ENCODE data around the gene GFY.

GFY gene

DNA sequence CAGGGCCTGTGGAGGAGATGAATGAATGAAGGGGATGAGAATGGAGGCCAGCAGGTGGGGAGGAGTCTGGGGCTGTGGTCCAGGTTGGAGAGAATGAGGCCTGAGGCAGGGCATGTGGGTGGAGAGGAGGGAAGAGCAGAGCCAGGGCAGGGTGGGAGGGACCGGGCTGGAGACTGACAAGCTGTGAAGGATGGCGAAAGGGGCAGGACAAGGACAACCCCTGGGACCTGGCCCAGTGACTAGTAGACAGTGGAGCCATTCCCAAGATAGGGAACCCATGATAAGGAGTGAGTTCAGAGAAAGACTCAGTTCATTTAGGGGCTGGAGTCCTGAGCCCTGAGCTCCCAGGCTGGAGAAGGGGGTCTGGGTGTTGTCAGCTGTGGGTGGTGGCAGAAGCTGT lies 5.0 kb upstream of the GFY start:
- Histone ChIP-seq H3K36me3 (ENCODE audit: control insufficient read depth in 2 of 2, insufficient read depth in 2 of 2, low read length in 2 of 2) (no peaks in the 10 kb centered on the region), H3K27me3 (ENCODE audit: control insufficient read depth in 1 of 2, insufficient read depth in 2 of 2, low read length in 2 of 2) (peaks cover 57 to 68% of the 10 kb centered on the region in 2 donors), H3K4me1 (ENCODE audit: control insufficient read depth, insufficient read depth, low read length) (peaks cover 17% of the 10 kb centered on the region), H3K27ac (ENCODE audit: low read length) (no peak overlapping the region), H3K9me3 (ENCODE audit: control insufficient read depth in 2 of 2, low read length in 2 of 2) (no peaks in the 10 kb centered on the region), H3K9ac (ENCODE audit: low read length in 2 of 2) (no peak overlapping the region), H3K4me3 (ENCODE audit: low read length in 2 of 2) (no peak overlapping the region)

- Histone ChIP-seq H3K9me3 (ENCODE audit: control insufficient read depth in 2 of 2, low read length in 2 of 2) (no peaks in the 10 kb centered on the region), H3K27ac (ENCODE audit: low read length) (no peak overlapping the region), H3K36me3 (ENCODE audit: control insufficient read depth in 2 of 2, insufficient read depth in 2 of 2, low read length in 2 of 2) (no peaks in the 10 kb centered on the region), H3K9ac (ENCODE audit: low read length in 2 of 2) (no peak overlapping the region), H3K27me3 (ENCODE audit: control insufficient read depth in 1 of 2, insufficient read depth in 2 of 2, low read length in 2 of 2) (peaks cover 68 to 75% of the 10 kb centered on the region in 2 donors), H3K4me1 (ENCODE audit: control insufficient read depth, insufficient read depth, low read length) (peaks cover 17% of the 10 kb centered on the region), H3K4me3 (ENCODE audit: low read length in 2 of 2) (no peak overlapping the region)
Observed at GRCh38 chr19:49421039-49421877, 3.9 kb upstream of the GFY start.

- H3K27ac ChIP-seq (ENCODE audit: low read length), result no peak overlapping the region
- H3K36me3 ChIP-seq (ENCODE audit: control insufficient read depth in 2 of 2, insufficient read depth in 2 of 2, low read length in 2 of 2), result no peaks in the 10 kb centered on the region
- peaks cover 17% of the 10 kb centered on the region for H3K4me1 ChIP-seq (ENCODE audit: control insufficient read depth, insufficient read depth, low read length)
- no peak overlapping the region for H3K4me3 ChIP-seq (ENCODE audit: low read length in 2 of 2)
- no peak overlapping the region for H3K9ac ChIP-seq (ENCODE audit: low read length in 2 of 2)
- H3K9me3 ChIP-seq (ENCODE audit: control insufficient read depth in 2 of 2, low read length in 2 of 2), result no peaks in the 10 kb centered on the region
- H3K27me3 ChIP-seq (ENCODE audit: control insufficient read depth in 1 of 2, insufficient read depth in 2 of 2, low read length in 2 of 2), result peaks cover 74 to 76% of the 10 kb centered on the region in 2 donors
Observed at GRCh38 chr19:49421878-49422202, 3.3 kb upstream of the GFY start.

DNA sequence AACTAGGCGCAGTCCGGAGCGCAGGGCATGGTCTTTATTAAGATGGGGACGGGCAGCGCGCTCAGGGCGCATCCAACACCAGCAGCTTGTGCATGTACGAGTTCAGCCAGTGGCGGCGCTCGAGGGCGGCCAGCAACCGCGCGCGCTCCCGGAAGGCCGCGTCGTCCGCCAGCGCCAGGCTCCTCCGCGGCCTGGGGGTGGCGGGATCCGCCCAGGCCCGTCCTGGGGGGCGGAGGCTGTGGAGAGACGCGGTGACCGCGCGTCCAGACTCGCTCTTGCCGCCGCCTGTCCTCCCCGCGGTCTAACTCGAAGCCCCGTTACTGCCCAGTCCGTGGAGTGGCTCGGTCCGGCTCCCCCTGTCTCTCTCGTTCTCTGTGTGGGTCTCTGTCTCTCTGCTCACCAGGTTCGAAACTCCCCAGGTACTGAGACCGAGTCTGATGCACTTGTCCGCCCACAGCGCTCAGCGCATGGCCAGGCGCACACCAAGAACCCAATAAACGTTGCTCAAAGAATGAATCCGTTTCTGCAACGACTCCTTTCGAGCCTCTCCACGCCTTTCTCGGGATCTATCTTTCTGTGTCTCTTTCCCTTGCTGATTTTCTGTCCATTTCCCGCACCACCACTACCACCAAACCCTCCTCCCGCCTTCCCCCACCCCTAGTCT lies 2.6 kb upstream of the GFY start:
- H3K9ac ChIP-seq (ENCODE audit: low read length in 2 of 2), result no peak overlapping the region
- peaks cover 76 to 78% of the 10 kb centered on the region in 2 donors for H3K27me3 ChIP-seq (ENCODE audit: control insufficient read depth in 1 of 2, insufficient read depth in 2 of 2, low read length in 2 of 2)
- peaks cover 17% of the 10 kb centered on the region for H3K4me1 ChIP-seq (ENCODE audit: control insufficient read depth, insufficient read depth, low read length)
- peak overlapping the region; percentile 31 to 54 for H3K4me3 ChIP-seq (ENCODE audit: low read length in 2 of 2)
- H3K9me3 ChIP-seq (ENCODE audit: control insufficient read depth in 2 of 2, low read length in 2 of 2), result no peaks in the 10 kb centered on the region
- H3K27ac ChIP-seq (ENCODE audit: low read length), result no peak overlapping the region
- H3K36me3 ChIP-seq (ENCODE audit: control insufficient read depth in 2 of 2, insufficient read depth in 2 of 2, low read length in 2 of 2), result no peaks in the 10 kb centered on the region

DNA sequence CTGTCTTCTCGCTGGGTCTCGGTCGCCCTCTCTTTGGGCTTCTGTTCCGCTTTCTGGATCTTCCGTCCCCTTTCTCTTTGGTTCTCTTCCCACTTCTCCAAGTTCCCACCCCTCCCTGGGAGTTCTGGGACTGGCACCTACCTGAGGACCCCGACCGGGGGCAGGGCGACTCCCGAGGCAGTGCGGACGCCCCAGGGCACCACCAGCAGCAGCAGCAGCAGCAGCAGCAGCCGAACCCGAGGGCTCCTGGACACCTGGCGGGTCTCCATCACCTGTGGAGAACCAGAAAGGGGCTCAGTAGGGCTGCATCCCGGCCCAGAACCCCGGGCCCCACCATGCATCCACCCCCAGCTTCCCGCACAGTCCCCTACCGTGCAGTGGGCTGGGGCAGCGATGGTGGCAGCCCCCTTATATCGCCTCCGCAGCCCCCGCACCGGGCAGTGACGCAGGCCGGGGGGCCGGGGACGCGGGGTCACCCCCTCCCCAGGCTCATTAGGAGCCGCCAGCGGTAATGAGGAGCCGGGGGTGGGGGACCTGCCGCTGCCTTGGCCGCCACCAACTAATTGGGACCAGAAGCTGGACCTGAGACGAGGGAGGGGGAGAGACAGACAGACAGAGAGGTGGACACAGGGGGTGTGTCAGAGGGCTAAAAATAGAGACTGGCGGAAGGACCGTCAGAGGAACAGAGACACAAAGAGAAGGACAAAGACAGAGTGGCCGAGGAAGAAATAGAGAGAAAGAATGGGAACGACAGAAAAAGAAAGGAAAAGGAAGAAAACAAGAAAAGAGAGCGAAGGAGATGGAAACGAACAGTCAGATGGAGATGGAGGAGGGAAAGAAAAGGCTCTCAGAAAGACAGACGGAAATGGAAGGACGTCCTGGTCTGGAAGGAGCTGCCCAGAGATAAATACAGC lies 1.9 kb upstream of the GFY start, which contains the start of gene PTH2:
PTH2 (minus strand) TSS at position 371 of the 914 bp plus-strand sequence; CDS start at position 269, 102 bp downstream.
- H3K4me3 ChIP-seq (ENCODE audit: low read length in 2 of 2), result peak within 1 kb of the TSS; percentile 31 to 54
- no peaks in the 10 kb centered on the region for H3K9me3 ChIP-seq (ENCODE audit: control insufficient read depth in 2 of 2, low read length in 2 of 2)
- H3K27ac ChIP-seq (ENCODE audit: low read length), result no peak within 1 kb of the TSS
- H3K36me3 ChIP-seq (ENCODE audit: control insufficient read depth in 2 of 2, insufficient read depth in 2 of 2, low read length in 2 of 2), result no peaks in the 10 kb centered on the region
- H3K4me1 ChIP-seq (ENCODE audit: control insufficient read depth, insufficient read depth, low read length), result peaks cover 24% of the 10 kb centered on the region
- H3K9ac ChIP-seq (ENCODE audit: low read length in 2 of 2), result no peak within 1 kb of the TSS
- H3K27me3 ChIP-seq (ENCODE audit: control insufficient read depth in 1 of 2, insufficient read depth in 2 of 2, low read length in 2 of 2), result peaks cover 80 to 81% of the 10 kb centered on the region in 2 donors

GRCh38 chr19:49423985-49424303 lies 1.2 kb upstream of the GFY start:
- Histone ChIP-seq H3K27me3 (ENCODE audit: control insufficient read depth in 1 of 2, insufficient read depth in 2 of 2, low read length in 2 of 2) (peaks cover 82 to 83% of the 10 kb centered on the region in 2 donors), H3K4me1 (ENCODE audit: control insufficient read depth, insufficient read depth, low read length) (peaks cover 26% of the 10 kb centered on the region), H3K9me3 (ENCODE audit: control insufficient read depth in 2 of 2, low read length in 2 of 2) (no peaks in the 10 kb centered on the region), H3K4me3 (ENCODE audit: low read length in 2 of 2) (no peak overlapping the region), H3K9ac (ENCODE audit: low read length in 2 of 2) (no peak overlapping the region), H3K36me3 (ENCODE audit: control insufficient read depth in 2 of 2, insufficient read depth in 2 of 2, low read length in 2 of 2) (no peaks in the 10 kb centered on the region), H3K27ac (ENCODE audit: low read length) (no peak overlapping the region)

DNA sequence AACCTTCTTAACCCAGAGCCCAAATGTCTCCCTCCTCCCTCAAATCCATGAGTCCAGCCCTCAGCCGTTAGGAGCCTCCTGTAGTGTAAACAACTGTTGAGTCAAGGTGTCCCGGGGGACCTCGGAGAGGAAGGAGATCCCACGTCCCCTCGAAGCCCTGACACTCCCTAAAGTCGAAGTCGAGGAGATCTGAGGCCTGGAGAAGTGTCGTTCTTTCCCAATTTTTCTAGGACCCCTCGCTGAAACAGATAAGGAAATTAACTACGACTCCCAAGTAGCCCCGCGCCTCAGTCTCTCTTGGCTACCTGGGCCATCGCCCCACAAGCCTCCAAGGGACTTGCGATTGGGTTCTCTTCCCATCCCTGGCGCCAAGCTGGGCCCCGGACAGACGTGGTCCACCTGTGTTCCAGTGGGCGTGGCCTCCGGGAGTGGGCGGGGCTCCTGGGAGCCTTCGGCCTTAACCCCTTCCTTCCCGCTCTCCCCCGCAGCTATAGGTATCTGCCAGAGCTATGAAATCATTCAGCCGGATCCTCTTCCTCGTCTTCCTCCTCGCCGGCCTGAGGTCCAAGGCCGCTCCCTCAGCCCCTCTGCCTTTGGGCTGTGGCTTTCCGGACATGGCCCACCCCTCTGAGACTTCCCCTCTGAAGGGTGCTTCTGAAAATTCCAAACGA lies 869 bp downstream of the GFY start:
- no peaks in the 10 kb centered on the region for H3K36me3 ChIP-seq (ENCODE audit: control insufficient read depth in 2 of 2, insufficient read depth in 2 of 2, low read length in 2 of 2)
- H3K4me1 ChIP-seq (ENCODE audit: control insufficient read depth, insufficient read depth, low read length), result peaks cover 26% of the 10 kb centered on the region
- no peak overlapping the region for H3K9ac ChIP-seq (ENCODE audit: low read length in 2 of 2)
- H3K4me3 ChIP-seq (ENCODE audit: low read length in 2 of 2), result no peak overlapping the region
- H3K9me3 ChIP-seq (ENCODE audit: control insufficient read depth in 2 of 2, low read length in 2 of 2), result no peaks in the 10 kb centered on the region
- H3K27ac ChIP-seq (ENCODE audit: low read length), result no peak overlapping the region
- H3K27me3 ChIP-seq (ENCODE audit: control insufficient read depth in 1 of 2, insufficient read depth in 2 of 2, low read length in 2 of 2), result peaks cover 79 to 81% of the 10 kb centered on the region in 2 donors

GRCh38 chr19:49427339-49427738 lies 2.2 kb downstream of the GFY start:
- H3K36me3 ChIP-seq (ENCODE audit: control insufficient read depth in 2 of 2, insufficient read depth in 2 of 2, low read length in 2 of 2), result no peaks in the 10 kb centered on the region
- H3K27ac ChIP-seq (ENCODE audit: low read length), result no peak overlapping the region
- H3K9me3 ChIP-seq (ENCODE audit: control insufficient read depth in 2 of 2, low read length in 2 of 2), result no peaks in the 10 kb centered on the region
- H3K4me1 ChIP-seq (ENCODE audit: control insufficient read depth, insufficient read depth, low read length), result peaks cover 21% of the 10 kb centered on the region
- H3K27me3 ChIP-seq (ENCODE audit: control insufficient read depth in 1 of 2, insufficient read depth in 2 of 2, low read length in 2 of 2), result peaks cover 80% of the 10 kb centered on the region in 2 donors
- no peak overlapping the region for H3K9ac ChIP-seq (ENCODE audit: low read length in 2 of 2)
- no peak overlapping the region for H3K4me3 ChIP-seq (ENCODE audit: low read length in 2 of 2)

DNA sequence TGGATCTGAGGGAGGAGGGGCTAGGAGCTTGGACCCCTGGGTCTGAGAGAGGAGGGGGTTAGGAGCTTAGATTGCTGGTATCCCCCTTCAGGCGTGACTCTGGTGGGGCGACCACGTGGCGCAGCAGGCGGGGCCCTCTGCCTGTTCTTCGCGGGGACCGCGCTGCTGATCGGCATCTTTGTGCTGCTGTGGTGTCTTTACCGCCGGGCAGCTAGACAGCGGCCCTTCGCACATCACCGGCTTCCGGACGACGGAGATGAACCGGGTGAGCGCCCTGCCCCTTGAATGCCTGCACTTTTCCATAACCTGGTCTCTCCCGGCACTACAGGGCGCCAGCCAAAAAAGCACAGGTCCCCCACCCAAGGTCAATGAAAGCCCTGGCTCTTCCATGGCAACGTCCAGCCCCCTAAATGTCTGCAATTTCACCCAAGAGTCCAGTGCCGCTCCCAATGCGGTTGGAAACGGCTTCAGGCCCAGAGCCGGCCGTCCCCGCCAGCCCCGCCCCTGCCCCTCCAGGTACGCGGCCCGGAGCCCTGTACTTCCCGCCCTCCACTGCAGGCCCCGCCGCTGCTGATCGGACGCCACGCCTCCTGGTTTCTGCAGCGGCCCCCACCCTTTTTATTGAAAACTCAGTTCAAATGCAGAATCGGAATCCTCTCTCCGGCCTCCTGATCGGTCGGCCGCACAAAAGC lies 2.8 kb downstream of the GFY start:
- no peak overlapping the region for H3K9ac ChIP-seq (ENCODE audit: low read length in 2 of 2)
- no peaks in the 10 kb centered on the region for H3K36me3 ChIP-seq (ENCODE audit: control insufficient read depth in 2 of 2, insufficient read depth in 2 of 2, low read length in 2 of 2)
- H3K27ac ChIP-seq (ENCODE audit: low read length), result no peak overlapping the region
- H3K4me3 ChIP-seq (ENCODE audit: low read length in 2 of 2), result peak overlapping the region in 1 of 2 donors; percentile 47
- no peaks in the 10 kb centered on the region for H3K9me3 ChIP-seq (ENCODE audit: control insufficient read depth in 2 of 2, low read length in 2 of 2)
- peaks cover 15% of the 10 kb centered on the region for H3K4me1 ChIP-seq (ENCODE audit: control insufficient read depth, insufficient read depth, low read length)
- peaks cover 79 to 80% of the 10 kb centered on the region in 2 donors for H3K27me3 ChIP-seq (ENCODE audit: control insufficient read depth in 1 of 2, insufficient read depth in 2 of 2, low read length in 2 of 2)
